WERI-Rb-1 (cell line): ENCODE measurements around the gene ABRACL.

Experiments used
- DNase-seq: peaks from one replicate; pipeline ENCODE4 v3.0.0-alpha.2; 2020
- H3K27ac ChIP-seq: fragments of 250-450 bp; sonication (Bioruptor Pico); 2 replicates; pipeline ENCODE4 v1.5.1; 2020; ENCODE audit warnings: mild to moderate bottlenecking, moderate library complexity
- H3K27me3 ChIP-seq: fragments of 250-450 bp; sonication (Bioruptor Pico); 2 replicates; pipeline ENCODE4 v1.5.1; 2021; ENCODE audit warnings: mild to moderate bottlenecking, low read depth, moderate library complexity; ENCODE audit not compliant: insufficient read depth, severe bottlenecking
- H3K36me3 ChIP-seq: fragments of 250-450 bp; sonication (Bioruptor Pico); 2 replicates; pipeline ENCODE4 v1.5.1; 2020; ENCODE audit warnings: mild to moderate bottlenecking, moderate library complexity
- H3K4me3 ChIP-seq: 2 replicates; pipeline ENCODE4 v1.5.1; 2011; ENCODE audit warnings: low read depth, mild to moderate bottlenecking, control low read depth, low read length
- H3K9me3 ChIP-seq: fragments of 250-450 bp; sonication (Bioruptor Pico); 2 replicates; pipeline ENCODE4 v1.5.1; 2021; ENCODE audit warnings: mild to moderate bottlenecking, moderate library complexity; ENCODE audit not compliant: severe bottlenecking
- CTCF ChIP-seq: IDR thresholded peaks from 2 replicates; pipeline ENCODE4 v1.5.1; 2011; ENCODE audit warnings: low read depth, mild to moderate bottlenecking, control low read depth, inconsistent platforms, low read length

ABRACL gene

GRCh38 chr6:139068846-139069245 lies 40.3 kb downstream of the ABRACL start:
- no peak overlapping the region for H3K4me3 ChIP-seq
- H3K36me3 ChIP-seq: no peaks in the 10 kb centered on the region
- H3K9me3 ChIP-seq: no peaks in the 10 kb centered on the region
- TF ChIP-seq CTCF: no peak
- DNase-seq: no peak
- no peaks in the 10 kb centered on the region for H3K27me3 ChIP-seq
- H3K27ac ChIP-seq: no peak overlapping the region

GRCh38 chr6:139073118-139073517 lies 44.6 kb downstream of the ABRACL start:
- no peak for TF ChIP-seq CTCF
- H3K36me3 ChIP-seq: no peaks in the 10 kb centered on the region
- H3K27me3 ChIP-seq: no peaks in the 10 kb centered on the region
- no peak for DNase-seq
- no peak overlapping the region for H3K27ac ChIP-seq
- no peak overlapping the region for H3K4me3 ChIP-seq
- H3K9me3 ChIP-seq: no peaks in the 10 kb centered on the region

GRCh38 chr6:139079018-139079417 lies 50.5 kb downstream of the ABRACL start:
- H3K4me3 ChIP-seq: no peak overlapping the region
- no peak for TF ChIP-seq CTCF
- H3K27me3 ChIP-seq: no peaks in the 10 kb centered on the region
- no peak for DNase-seq
- no peaks in the 10 kb centered on the region for H3K36me3 ChIP-seq
- no peaks in the 10 kb centered on the region for H3K9me3 ChIP-seq
- H3K27ac ChIP-seq: no peak overlapping the region

- H3K36me3 ChIP-seq: no peaks in the 10 kb centered on the region
- TF ChIP-seq CTCF: no peak
- H3K27me3 ChIP-seq: no peaks in the 10 kb centered on the region
- no peak overlapping the region for H3K4me3 ChIP-seq
- DNase-seq: no peak
- no peak overlapping the region for H3K27ac ChIP-seq
- H3K9me3 ChIP-seq: no peaks in the 10 kb centered on the region
Measured at GRCh38 chr6:139080255-139080920, 51.8 kb downstream of the ABRACL start.

- Histone ChIP-seq H3K9me3 (no peaks in the 10 kb centered on the region), H3K27ac (no peak overlapping the region), H3K36me3 (no peaks in the 10 kb centered on the region), H3K27me3 (no peaks in the 10 kb centered on the region), H3K4me3 (no peak overlapping the region)
- TF ChIP-seq CTCF: no peak
- no peak for DNase-seq
Measured at GRCh38 chr6:139081471-139081870, 52.9 kb downstream of the ABRACL start.

- no peak for DNase-seq
- Histone ChIP-seq H3K4me3 (no peak overlapping the region), H3K27ac (no peak overlapping the region), H3K27me3 (no peaks in the 10 kb centered on the region), H3K9me3 (no peaks in the 10 kb centered on the region), H3K36me3 (no peaks in the 10 kb centered on the region)
- TF ChIP-seq CTCF: no peak
Measured at GRCh38 chr6:139082370-139082769, 53.8 kb downstream of the ABRACL start.
